H7 (cell line): ENCODE measurements around the gene PRKAG2. TPM values are rescaled to one million over a fixed set of nuclear protein-coding genes. Genes with fewer than 3 reads are reported as not detected.

ENCODE experiments used
- DNase-seq: peaks from one replicate; pipeline ENCODE4 v3.0.0; 2012
- H3K27me3 ChIP-seq: 2 replicates; pipeline ENCODE4 v1.6.0; 2011; ENCODE audit warnings: mild to moderate bottlenecking, low read length; ENCODE audit not compliant: control insufficient read depth, insufficient read depth
- H3K36me3 ChIP-seq: replicated peaks from 2 replicates; pipeline ENCODE4 v1.5.1; 2011; ENCODE audit warnings: low read length; ENCODE audit not compliant: control insufficient read depth, insufficient read depth
- H3K4me3 ChIP-seq: 2 replicates; pipeline ENCODE4 v1.5.1; 2011; ENCODE audit warnings: low read depth, mild to moderate bottlenecking, control low read depth, low read length, moderate library complexity; ENCODE audit not compliant: insufficient read depth
- total RNA-seq: library from RNA; depleted of rRNA; stranded (reverse); fragments of >200 nt; shearing (Covaris generic); gene quantifications from 2 replicates; pipeline ENCODE4 v1.2.3, GENCODE V29; 2014

PRKAG2 gene
- total RNA-seq, 1 experiment from 2014 or later, result 6.0 TPM

DNA sequence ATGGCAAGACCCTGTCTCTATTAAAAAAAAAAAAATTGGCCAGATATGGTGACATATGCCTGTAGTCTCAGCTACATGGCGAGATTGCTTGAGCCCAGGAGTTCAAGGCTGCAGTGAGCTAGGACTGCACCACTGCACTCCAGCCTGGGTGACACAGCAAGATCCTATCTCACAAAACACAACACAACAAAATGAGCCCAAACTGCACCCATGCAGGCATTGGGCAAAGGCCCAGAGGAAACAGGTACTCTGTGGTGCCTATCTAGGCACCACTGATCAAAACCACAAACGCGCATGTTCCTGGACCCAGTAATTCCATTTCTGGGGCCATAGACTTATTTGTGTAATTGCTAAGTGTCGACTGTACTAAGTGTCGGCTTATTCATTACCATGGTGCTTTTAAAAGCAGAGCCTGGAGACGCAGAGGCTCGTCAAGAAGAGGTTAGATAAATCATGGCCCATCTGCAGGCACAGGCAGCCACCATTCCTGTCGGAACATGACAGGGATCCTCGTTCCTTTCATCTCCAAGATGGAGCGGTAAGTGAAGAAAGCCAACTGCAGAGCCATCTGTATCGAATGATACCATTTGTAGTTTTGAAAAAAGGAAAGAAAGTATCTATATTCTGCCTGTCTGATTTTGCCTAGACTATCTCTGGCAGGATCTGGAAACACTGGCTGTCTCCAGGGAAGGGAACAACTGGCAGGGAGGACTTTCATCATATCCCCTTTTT lies 196.9 kb downstream of the PRKAG2 start:
- no peaks in the 10 kb centered on the region for H3K36me3 ChIP-seq
- H3K4me3 ChIP-seq, result no peak overlapping the region
- no peaks in the 10 kb centered on the region for H3K27me3 ChIP-seq
- DNase-seq, result no peak

DNA sequence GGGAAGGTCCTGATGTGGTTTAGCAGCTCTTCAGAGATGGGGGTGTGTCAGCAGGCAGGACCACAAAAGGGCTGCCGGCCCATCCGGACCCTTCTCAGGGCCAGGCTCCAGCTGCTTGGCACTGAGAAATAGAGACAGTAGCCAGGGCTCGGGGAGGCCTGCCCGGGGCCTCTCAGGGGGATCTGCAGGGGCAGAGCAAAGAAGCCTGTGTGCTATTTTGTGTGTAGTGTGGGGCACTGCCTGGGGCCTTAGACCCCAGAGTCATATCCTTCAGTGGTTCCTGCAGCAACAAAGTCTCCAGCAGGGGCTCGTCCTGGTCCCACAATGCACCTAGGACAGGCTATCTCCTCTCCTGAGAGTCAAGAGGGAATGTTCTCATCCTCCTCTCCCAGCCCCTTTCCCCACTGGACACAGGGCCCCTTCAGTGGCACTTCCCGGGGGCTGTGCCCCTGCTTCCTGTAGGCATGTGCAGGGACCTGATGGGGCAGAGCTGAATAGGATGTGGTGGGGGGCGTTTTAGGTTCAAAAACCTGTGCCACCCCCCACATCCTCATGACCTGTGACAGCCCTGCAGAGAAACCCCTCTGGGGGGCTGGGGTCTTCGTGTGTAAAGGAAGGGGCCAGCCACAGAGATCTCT lies 197.7 kb downstream of the PRKAG2 start:
- H3K4me3 ChIP-seq, result no peak overlapping the region
- peak; percentile 38 for DNase-seq
- no peaks in the 10 kb centered on the region for H3K27me3 ChIP-seq
- H3K36me3 ChIP-seq, result no peaks in the 10 kb centered on the region

DNA sequence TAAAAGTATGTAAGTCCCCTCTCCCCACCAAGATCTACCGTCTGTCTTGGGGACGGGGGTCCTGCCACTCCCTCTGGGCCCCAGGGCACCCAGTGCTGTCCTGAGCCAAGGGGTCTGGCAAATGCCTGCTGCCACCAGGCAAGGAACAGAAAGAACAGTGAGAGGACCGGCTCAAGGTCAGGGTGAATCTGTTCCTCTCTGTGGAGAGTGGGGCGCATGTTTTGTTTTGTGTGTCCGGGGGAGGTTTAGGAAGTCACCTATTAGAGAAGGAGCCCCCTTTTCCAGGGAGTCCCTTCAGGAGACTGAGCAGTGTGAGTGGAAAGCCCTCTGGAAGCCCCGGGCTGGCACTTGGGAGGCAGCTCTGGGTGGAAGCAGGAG lies 198.7 kb downstream of the PRKAG2 start:
- no peaks in the 10 kb centered on the region for H3K27me3 ChIP-seq
- H3K4me3 ChIP-seq, result no peak overlapping the region
- no peaks in the 10 kb centered on the region for H3K36me3 ChIP-seq
- DNase-seq, result peak; percentile 14

DNA sequence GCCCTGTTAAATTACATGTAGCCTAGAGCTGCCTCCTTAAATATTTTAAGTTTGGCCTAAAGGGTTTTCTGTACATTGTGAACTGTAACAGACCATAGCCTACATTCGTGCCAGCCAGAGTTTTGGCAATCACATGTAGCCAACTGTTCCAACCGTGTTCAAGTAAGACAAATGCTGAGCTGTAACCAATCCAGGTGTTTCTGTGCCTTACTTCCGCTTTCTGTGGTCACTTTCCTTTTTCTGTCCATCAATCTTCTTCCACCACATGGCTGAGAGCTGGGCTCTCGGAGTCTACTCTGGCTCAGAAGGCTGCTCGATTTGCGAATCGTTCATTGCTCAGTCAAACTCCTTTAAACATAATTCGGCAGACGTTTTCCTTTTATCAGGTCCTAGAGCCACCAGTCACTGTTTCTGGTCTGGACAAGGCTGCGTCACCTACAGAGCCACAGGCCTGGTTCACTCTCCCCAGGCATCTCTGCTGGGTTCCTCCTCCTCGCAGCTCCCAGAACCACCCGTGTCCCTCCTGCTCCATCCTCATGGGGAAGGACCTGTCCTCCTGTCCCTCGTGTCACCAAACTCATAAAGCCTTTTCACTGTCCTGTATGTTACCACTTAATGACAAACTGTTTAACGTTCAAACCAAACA lies 199.2 kb downstream of the PRKAG2 start:
- Histone ChIP-seq H3K4me3 (no peak overlapping the region), H3K27me3 (no peaks in the 10 kb centered on the region), H3K36me3 (no peaks in the 10 kb centered on the region)
- peak; percentile 19 for DNase-seq

DNA sequence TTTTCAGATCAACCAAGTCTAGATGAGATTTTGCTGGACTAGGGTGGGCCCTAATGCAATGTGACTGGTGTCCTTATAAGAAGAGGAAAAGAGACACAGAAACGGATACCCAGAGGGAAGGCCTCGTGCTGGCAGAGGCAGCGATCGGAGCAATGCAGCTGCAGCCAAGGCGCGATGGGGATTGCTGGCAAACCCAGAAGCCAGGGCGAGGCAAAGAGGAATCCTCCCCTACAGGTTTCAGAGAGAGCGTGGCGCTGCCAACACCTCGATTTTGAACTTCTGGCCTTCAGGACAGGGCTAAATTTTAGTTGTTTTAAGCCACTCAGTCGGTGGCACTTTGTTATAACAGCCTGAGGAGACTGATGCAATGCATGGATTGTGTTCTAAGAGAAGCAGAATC lies 200.2 kb downstream of the PRKAG2 start:
- no peaks in the 10 kb centered on the region for H3K36me3 ChIP-seq
- DNase-seq, result no peak
- H3K4me3 ChIP-seq, result no peak overlapping the region
- H3K27me3 ChIP-seq, result no peaks in the 10 kb centered on the region

DNA sequence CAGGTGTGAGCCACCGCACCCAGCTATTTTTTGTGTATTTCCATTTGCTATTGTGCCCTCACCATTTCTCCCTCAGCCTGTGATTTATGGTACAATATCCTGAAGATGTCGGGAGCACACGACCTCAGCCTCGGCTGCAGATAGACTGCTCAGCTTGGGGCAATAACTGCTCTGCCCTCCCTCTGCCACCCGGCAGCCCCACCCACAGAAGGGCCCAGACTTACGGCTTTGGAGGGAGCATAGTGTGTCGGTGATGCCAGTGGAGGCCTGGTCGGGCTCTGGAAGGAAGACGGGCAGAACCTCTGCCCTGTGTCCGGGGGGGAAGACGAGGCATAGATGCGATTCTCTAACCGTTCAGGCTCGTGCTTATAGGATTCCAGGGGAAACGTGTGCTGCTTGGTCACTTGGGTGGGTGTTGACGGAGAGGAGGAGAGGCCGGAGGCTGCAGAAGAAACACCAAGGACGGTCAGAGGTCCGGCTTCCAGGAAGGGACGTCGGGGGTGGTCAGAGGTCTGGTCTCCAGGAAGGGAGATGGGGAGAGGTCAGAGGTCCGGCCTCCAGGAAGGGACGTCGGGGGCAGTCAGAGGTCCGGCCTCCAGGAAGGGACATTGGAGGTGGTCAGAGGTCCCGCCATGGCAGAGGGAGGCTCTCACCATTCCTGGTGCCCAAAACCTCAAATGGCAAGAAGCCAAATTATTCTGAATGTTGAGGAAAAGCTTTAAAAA lies 201.6 kb downstream of the PRKAG2 start:
- no peak for DNase-seq
- H3K27me3 ChIP-seq, result no peaks in the 10 kb centered on the region
- no peaks in the 10 kb centered on the region for H3K36me3 ChIP-seq
- H3K4me3 ChIP-seq, result no peak overlapping the region

DNA sequence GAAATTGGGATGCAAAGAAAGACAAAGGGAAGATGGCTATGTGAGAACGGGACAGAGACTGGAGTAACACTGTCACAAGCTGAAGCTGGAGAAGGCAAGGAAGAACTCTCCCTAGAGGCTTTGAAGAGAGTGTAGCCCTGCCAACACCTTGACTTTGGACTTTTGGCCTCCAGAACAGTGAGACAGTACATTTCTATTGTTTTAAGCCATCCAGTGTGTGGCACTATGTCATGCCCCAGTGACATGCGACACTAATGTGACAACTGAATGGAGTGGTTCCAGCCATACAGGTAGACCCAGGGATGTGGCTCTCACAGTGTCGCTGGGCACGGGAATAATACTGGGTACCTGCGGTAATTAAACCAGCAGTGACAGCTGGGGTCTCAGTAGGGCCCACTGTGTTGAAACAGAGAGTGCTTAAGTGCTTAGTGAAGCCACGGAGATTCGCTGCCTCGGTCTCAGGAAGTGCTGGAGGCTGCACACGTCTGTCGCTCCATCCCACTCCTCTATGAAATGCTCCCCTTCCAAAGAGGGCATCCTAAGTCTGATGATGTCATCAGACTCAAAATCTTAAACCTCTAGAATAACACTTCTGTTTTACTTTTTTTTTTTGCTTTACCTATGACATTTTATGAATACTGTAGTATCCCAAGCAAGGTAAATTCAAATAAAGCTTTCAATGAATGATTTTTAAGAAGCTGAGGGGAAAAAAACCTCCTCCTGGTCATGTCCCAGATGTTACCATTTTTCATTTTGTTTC lies 202.6 kb downstream of the PRKAG2 start:
- H3K36me3 ChIP-seq, result no peaks in the 10 kb centered on the region
- DNase-seq, result no peak
- H3K4me3 ChIP-seq, result no peak overlapping the region
- H3K27me3 ChIP-seq, result no peaks in the 10 kb centered on the region

DNA sequence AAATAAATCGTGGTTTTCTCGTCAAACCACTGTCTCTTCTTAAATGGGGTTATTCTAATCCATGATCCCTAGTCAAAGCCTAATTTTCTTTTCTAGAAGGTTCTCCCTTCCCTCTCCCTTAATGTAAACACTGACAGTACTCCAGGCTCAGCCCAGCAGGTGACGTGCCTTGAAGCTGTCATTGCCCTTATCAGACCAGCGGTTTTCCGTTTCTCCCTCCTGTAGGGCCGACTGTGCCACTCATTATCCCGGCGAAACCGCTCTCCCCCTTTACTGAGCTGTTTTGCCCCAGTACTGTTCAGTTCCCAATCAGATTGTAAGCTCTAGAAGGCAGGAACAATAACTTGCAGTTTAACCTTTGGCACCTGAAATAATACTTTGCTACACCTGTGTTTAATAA lies 203.7 kb downstream of the PRKAG2 start:
- no peaks in the 10 kb centered on the region for H3K36me3 ChIP-seq
- H3K27me3 ChIP-seq, result no peaks in the 10 kb centered on the region
- H3K4me3 ChIP-seq, result no peak overlapping the region
- DNase-seq, result no peak

DNA sequence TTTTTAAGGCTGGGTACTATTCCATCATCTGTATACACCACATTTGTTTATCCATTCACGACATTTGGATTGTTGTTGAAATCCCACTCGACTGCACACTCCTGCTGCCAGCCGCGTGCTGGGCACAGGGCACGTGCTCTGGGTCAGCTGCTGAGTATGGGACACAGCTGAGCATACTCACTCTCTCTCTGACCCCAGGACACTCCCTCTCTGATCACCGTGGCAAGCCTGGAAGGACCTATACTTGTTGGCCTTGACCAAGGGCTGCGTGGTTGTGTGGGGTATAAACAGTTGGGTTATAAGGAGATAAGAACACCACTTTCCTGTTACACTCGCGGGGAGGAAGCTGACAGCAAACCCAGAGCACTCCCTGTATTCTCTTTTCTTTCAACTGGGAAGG lies 204.2 kb downstream of the PRKAG2 start:
- Histone ChIP-seq H3K4me3 (no peak overlapping the region), H3K36me3 (no peaks in the 10 kb centered on the region), H3K27me3 (no peaks in the 10 kb centered on the region)
- no peak for DNase-seq

DNA sequence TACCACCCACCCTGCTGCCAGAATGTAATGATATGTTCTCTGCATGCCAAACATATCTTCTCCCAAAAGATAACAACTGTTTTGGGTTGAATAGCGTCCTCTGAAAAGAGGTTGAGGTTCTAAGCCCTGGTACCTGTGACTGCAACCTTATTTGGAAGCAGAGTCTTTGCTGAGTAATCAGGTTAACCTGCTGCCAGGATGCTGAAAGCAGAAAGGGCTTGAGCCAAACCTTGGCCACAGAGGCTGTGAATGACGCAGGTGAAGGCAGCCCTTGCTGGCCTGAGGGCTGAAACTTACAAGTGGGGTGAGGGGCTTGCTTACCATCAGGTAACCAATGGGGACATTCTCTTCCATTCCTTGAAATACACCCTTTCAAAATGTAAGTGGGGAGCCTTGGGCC lies 205.4 kb downstream of the PRKAG2 start:
- Histone ChIP-seq H3K36me3 (no peaks in the 10 kb centered on the region), H3K27me3 (no peaks in the 10 kb centered on the region), H3K4me3 (no peak overlapping the region)
- DNase-seq, result peak; percentile 25

DNA sequence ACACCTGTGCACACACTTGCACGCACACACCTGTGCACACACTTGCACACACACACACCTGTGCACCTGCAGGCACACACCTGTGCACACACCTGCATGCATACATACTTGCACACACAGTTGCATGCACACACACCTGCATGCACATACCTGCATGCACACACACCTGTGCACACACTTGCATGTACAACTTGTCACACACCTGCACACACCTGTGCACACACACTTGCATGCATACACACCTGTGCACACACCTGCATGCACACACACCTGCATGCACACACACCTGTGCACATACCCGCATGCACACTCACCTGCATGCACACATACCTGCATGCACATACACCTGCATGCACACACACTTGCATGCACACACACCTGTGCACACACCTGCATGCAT lies 207.2 kb downstream of the PRKAG2 start:
- no peaks in the 10 kb centered on the region for H3K27me3 ChIP-seq
- no peak overlapping the region for H3K4me3 ChIP-seq
- no peaks in the 10 kb centered on the region for H3K36me3 ChIP-seq
- no peak for DNase-seq

DNA sequence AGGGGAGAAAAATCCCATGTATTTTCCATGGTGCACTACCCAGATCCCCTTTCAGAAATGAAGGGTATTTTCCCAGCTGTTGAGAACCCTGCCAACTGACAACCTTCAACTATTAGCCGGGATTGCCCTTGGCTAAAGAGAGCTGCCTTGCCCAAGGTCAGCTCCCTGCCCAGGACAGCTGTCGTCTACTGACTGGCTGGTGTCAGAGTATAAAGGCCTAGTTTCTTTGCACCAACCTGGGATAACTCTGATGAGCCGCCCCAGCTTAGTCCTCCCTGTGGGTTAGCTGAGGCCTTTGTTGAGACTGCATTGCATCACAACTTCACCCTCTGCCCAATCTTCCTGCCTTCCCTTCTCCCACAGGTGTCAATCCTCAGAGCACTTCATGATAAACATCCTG lies 210.0 kb downstream of the PRKAG2 start:
- H3K36me3 ChIP-seq, result no peaks in the 10 kb centered on the region
- H3K27me3 ChIP-seq, result no peaks in the 10 kb centered on the region
- DNase-seq, result no peak
- H3K4me3 ChIP-seq, result no peak overlapping the region

DNA sequence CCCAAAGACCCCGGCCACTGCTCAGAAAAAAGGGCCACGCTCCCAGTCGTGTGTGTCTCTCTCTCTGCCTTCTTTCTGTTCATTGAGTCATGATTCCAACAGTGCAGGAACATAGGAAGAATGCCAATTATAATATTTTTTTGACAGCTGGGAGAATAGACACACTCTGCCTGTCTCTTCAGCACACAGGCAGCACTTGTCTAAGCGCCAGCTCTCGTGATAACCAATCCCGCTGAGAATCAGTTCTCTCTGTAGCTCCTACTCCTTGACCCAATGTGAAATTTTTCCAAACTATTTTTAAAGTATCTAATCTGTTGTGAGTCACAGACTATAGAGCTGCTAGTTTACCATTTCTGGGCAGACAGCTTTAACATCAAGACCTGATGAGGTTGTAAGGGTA lies 211.5 kb downstream of the PRKAG2 start:
- H3K4me3 ChIP-seq, result no peak overlapping the region
- no peaks in the 10 kb centered on the region for H3K36me3 ChIP-seq
- H3K27me3 ChIP-seq, result no peaks in the 10 kb centered on the region
- DNase-seq, result no peak

DNA sequence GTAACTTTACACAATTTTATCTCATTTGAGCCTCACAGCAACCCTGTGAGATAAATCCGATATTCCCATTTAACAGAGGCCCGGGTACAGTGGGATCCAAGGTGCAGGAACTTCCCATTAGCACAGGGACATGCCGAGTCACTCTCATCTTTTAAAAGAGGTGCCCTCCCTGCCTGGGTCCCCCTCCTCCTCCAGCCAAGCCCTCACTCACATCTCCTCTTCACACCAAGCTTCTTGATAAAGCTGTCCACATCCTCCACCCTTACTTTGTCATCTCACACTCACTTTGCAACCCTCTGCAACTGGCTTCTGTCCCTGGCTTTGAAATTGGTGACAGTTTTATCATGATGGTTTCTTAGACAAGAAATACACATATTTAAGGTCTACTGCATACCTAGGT lies 212.6 kb downstream of the PRKAG2 start:
- Histone ChIP-seq H3K36me3 (no peaks in the 10 kb centered on the region), H3K27me3 (no peaks in the 10 kb centered on the region), H3K4me3 (no peak overlapping the region)
- no peak for DNase-seq
